ENCODE data around the gene ARL17B.
"Not testable (repeated sequence)": the region's sequence is repeated elsewhere in the genome, so short reads cannot be mapped to it uniquely, and the experiment has no call there.

DNA sequence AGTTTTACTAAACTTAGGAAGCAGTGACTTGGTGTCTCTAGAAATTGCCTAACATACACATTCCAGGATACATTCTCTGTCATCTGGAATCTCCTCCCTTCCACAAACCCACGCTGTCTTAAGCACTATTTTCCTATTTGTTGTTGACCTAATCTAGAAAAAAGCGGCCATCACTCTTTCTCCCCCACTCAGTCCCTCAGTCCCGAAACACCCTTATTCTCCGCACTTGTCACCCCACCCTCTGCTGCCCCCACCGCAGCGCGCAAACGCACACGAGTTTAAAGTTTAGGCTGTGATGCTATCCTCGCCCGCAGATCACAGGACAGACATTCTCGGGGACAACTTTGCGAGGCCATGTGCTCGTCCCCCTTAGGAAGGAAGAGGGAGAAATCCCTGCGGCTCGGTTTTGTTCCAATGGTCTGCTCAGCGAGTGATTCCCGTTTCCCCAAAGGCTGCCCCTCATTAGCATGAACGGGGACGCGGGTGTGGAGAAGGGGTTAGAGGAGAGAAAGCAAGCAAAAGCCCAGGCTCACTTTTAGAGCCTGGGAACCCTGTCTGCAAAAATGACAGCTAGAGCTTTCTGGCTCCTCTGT is 95.4 kb downstream of the ARL17B start:
- TF ChIP-seq, protein P1, sequence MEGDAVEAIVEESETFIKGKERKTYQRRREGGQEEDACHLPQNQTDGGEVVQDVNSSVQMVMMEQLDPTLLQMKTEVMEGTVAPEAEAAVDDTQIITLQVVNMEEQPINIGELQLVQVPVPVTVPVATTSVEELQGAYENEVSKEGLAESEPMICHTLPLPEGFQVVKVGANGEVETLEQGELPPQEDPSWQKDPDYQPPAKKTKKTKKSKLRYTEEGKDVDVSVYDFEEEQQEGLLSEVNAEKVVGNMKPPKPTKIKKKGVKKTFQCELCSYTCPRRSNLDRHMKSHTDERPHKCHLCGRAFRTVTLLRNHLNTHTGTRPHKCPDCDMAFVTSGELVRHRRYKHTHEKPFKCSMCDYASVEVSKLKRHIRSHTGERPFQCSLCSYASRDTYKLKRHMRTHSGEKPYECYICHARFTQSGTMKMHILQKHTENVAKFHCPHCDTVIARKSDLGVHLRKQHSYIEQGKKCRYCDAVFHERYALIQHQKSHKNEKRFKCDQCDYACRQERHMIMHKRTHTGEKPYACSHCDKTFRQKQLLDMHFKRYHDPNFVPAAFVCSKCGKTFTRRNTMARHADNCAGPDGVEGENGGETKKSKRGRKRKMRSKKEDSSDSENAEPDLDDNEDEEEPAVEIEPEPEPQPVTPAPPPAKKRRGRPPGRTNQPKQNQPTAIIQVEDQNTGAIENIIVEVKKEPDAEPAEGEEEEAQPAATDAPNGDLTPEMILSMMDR (IDR thresholded peaks at IDR 0.05): not testable (repeated sequence)
- TF ChIP-seq POLR2A (IDR thresholded peaks at IDR 0.05): not testable (repeated sequence)

Measured in heart left ventricle (tissue), 13 donors.